ENCODE data around the gene ITGB1.

Gene ITGB1

DNA sequence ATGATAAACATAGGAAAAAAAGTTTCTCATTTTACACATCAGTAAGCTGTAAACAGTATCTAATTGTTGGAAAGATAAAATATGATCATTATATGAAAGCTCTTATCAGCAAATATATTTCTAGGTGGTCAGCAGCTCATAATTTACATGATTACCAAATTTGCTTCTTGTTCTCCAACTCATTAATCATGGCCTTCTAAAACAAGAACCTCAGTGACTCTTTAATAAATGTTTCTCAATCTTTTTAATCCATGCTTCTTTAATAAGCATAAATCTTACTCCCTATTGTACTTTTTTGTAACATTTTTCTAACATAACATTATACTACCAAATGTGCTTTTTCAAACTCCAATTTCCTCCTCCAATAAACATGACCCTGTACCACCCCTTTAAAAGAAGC, 5.9 kb downstream of the ITGB1 start:
- Histone ChIP-seq H3K9ac (ENCODE audit: low read depth, low read length) (no peak overlapping the region), H3K4me3 (ENCODE audit: low read depth, low read length) (no peak overlapping the region), H3K9me3 (ENCODE audit: control insufficient read depth, insufficient read depth, low read length) (no peaks in the 10 kb centered on the region), H3K4me1 (ENCODE audit: control insufficient read depth, insufficient read depth, low read length) (peaks cover 47% of the 10 kb centered on the region), H3K27me3 (ENCODE audit: control insufficient read depth, insufficient read depth, low read length) (no peaks in the 10 kb centered on the region), H3K36me3 (ENCODE audit: control insufficient read depth, insufficient read depth, low read length) (no peaks in the 10 kb centered on the region)

DNA sequence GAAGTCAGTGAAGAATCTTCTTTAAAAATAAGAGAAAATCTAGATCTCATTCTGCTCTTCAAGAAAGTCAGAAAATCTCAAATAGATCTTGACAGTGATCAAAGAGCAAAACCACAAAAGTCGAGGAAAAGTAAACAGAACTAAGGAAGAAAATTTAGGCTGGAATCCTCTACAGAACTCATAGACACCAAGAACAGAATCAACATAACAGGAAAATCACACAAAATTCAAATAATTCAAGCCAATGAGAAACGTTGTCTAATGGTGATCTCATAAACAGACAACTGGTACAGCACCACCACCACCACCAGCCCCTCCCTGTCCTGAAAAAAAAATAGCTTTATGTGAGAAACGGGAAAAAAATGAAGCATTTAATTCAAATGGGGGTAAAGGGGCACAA, 6.9 kb downstream of the ITGB1 start:
- Histone ChIP-seq H3K4me3 (ENCODE audit: low read depth, low read length) (peak overlapping the region; percentile 50), H3K4me1 (ENCODE audit: control insufficient read depth, insufficient read depth, low read length) (peaks cover 47% of the 10 kb centered on the region), H3K36me3 (ENCODE audit: control insufficient read depth, insufficient read depth, low read length) (no peaks in the 10 kb centered on the region), H3K9me3 (ENCODE audit: control insufficient read depth, insufficient read depth, low read length) (no peaks in the 10 kb centered on the region), H3K27me3 (ENCODE audit: control insufficient read depth, insufficient read depth, low read length) (no peaks in the 10 kb centered on the region), H3K9ac (ENCODE audit: low read depth, low read length) (peak overlapping the region; percentile 40)

DNA sequence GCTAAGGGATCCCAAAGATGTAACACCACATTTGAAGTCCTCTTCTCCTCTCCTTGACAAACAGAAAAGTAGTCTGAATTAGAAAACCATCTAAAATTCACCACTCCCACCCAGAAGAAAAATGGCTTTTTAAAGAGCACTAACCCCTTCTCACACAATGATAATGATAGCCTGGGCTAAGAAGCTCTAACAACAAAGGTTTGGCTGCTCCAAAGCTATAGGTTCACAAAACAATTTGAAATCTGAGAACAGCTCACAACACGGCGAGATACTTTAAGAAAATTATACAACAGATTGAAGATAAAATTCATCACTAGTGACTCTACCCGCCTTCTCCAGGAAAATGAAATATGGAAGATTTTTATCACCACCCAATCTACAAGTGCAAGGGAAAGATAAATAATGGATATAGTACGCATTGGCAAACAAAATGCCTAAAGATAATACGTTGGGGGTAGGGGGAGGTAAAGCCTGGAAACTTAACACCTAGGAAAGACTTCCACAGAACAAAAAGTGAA, 7.4 kb downstream of the ITGB1 start:
- Histone ChIP-seq H3K36me3 (ENCODE audit: control insufficient read depth, insufficient read depth, low read length) (no peaks in the 10 kb centered on the region), H3K4me3 (ENCODE audit: low read depth, low read length) (peak overlapping the region; percentile 50), H3K9me3 (ENCODE audit: control insufficient read depth, insufficient read depth, low read length) (no peaks in the 10 kb centered on the region), H3K27me3 (ENCODE audit: control insufficient read depth, insufficient read depth, low read length) (no peaks in the 10 kb centered on the region), H3K9ac (ENCODE audit: low read depth, low read length) (no peak overlapping the region), H3K4me1 (ENCODE audit: control insufficient read depth, insufficient read depth, low read length) (peaks cover 47% of the 10 kb centered on the region)

DNA sequence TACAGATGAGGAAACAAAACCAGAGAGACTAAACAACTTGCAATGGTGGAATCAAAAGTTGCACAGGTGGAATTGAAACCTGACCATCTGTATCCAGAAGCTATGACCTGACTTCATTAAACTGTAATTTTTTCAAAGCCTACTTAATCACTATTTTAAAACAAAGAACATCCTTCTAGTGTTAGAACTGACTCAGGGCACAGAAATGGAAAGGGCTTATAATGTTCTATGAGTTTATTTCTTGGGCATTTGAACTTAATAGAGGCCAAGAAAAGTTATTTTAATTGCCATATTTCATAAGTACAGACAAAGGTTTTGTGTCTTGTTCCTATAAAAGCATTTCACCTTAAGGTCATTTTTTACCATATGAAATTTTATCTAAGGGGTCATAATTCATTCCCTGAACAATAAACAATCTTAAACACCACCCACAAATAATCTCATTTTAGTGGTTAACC, 8.8 kb downstream of the ITGB1 start:
- Histone ChIP-seq H3K4me3 (ENCODE audit: low read depth, low read length) (no peak overlapping the region), H3K9me3 (ENCODE audit: control insufficient read depth, insufficient read depth, low read length) (no peaks in the 10 kb centered on the region), H3K9ac (ENCODE audit: low read depth, low read length) (no peak overlapping the region), H3K27me3 (ENCODE audit: control insufficient read depth, insufficient read depth, low read length) (no peaks in the 10 kb centered on the region), H3K4me1 (ENCODE audit: control insufficient read depth, insufficient read depth, low read length) (peaks cover 39% of the 10 kb centered on the region), H3K36me3 (ENCODE audit: control insufficient read depth, insufficient read depth, low read length) (no peaks in the 10 kb centered on the region)

DNA sequence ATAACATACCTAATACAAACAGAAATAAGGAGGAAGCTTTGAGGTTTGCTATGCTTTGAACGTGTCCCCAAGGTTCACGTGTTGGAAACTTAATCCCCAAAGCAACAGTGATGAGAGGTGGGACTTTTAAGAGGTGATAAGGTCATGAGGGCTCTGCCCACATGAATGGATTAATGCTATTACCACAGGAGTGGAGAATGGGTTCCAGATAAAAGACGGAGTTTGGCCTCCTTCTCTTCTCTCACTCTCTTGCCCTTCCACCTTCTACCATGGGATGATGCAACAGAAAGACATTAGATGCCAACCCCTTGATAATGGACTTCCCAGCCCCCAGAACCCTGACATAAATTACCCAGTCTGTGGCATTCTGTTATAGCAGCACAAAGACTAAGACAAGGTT, 9.6 kb downstream of the ITGB1 start:
- Histone ChIP-seq H3K36me3 (ENCODE audit: control insufficient read depth, insufficient read depth, low read length) (no peaks in the 10 kb centered on the region), H3K4me1 (ENCODE audit: control insufficient read depth, insufficient read depth, low read length) (peaks cover 39% of the 10 kb centered on the region), H3K9ac (ENCODE audit: low read depth, low read length) (no peak overlapping the region), H3K27me3 (ENCODE audit: control insufficient read depth, insufficient read depth, low read length) (no peaks in the 10 kb centered on the region), H3K4me3 (ENCODE audit: low read depth, low read length) (no peak overlapping the region), H3K9me3 (ENCODE audit: control insufficient read depth, insufficient read depth, low read length) (no peaks in the 10 kb centered on the region)

DNA sequence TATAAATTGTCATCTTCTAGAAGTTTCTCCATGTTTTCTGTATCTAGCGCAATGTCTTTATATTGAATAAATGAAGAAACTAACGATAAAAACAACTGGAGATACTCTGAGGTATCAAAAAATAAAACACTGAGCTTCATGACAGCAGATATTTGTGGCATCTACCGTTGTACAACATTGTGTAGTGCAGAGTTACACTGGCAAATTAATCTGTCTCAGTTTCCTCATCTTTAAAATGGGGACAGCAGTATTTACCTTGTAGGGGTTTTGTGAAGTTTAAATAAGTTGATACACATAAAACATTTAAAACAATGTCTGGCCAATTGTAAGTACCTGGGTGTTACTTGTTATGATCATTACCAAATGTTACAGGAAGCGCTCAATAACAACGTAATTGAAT, 10.4 kb downstream of the ITGB1 start:
- Histone ChIP-seq H3K9me3 (ENCODE audit: control insufficient read depth, insufficient read depth, low read length) (no peaks in the 10 kb centered on the region), H3K4me1 (ENCODE audit: control insufficient read depth, insufficient read depth, low read length) (peaks cover 38% of the 10 kb centered on the region), H3K36me3 (ENCODE audit: control insufficient read depth, insufficient read depth, low read length) (no peaks in the 10 kb centered on the region), H3K9ac (ENCODE audit: low read depth, low read length) (no peak overlapping the region), H3K27me3 (ENCODE audit: control insufficient read depth, insufficient read depth, low read length) (no peaks in the 10 kb centered on the region), H3K4me3 (ENCODE audit: low read depth, low read length) (no peak overlapping the region)

DNA sequence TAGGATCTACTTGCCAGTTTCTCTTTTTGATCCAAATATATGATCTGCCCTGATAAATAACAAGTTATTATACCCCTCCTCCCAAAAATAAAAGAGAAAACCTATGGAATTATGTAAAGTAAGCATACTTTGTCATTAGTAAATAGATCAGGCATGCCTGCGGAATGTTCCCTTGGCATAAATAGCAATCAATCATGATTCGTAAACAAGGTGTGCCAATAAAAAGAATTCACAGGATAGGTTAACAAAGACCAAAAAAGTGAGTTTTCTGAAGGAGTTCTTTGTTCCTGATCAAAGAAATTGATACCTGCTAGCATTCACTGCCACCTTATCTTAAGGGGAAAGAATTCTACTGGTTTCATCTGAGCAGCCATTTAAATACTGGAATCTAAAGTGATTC, 11.9 kb downstream of the ITGB1 start:
- Histone ChIP-seq H3K4me3 (ENCODE audit: low read depth, low read length) (no peak overlapping the region), H3K36me3 (ENCODE audit: control insufficient read depth, insufficient read depth, low read length) (no peaks in the 10 kb centered on the region), H3K27me3 (ENCODE audit: control insufficient read depth, insufficient read depth, low read length) (no peaks in the 10 kb centered on the region), H3K9ac (ENCODE audit: low read depth, low read length) (no peak overlapping the region), H3K9me3 (ENCODE audit: control insufficient read depth, insufficient read depth, low read length) (no peaks in the 10 kb centered on the region), H3K4me1 (ENCODE audit: control insufficient read depth, insufficient read depth, low read length) (peaks cover 33% of the 10 kb centered on the region)

DNA sequence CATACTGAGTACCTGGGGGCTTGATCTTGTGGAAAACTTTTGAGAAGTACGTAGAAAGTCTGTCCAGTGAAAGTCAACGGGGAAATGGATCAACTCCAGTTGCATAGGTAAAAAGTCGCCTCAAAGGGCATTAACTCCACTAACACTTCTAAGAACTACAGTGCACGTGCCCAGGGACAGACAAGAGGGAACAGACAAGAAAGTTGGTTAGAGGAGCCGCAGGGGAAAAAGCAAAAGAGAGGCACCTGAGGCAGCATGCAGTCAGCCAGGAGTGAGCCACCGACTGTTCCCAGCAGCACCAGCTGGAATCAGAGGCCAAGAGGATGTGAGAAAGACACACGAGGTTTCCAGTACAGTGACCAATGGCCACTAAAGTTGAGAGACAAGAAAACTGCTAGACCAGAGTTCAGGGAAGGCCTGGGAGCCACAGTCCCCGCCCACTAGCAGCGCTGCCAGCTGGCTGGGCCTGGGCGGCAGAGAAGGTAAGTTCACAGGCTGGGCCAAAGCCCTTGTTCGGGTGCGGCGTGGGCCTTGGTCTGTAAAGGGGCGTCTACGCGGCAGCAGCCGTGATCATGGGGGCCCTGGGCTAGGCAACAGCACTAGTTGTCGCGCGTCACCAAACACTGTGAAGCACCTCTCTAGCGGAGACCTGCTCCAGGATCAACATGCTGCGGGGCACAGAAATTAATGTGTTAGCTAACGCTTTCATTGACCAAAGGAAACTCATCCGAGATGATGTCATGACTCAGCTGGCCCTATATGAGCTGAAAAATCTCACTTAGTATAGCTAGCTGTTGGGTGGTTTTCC, 14.0 kb downstream of the ITGB1 start:
- no peak overlapping the region for H3K4me3 ChIP-seq (ENCODE audit: low read depth, low read length)
- H3K36me3 ChIP-seq (ENCODE audit: control insufficient read depth, insufficient read depth, low read length): no peaks in the 10 kb centered on the region
- peaks cover 23% of the 10 kb centered on the region for H3K4me1 ChIP-seq (ENCODE audit: control insufficient read depth, insufficient read depth, low read length)
- no peaks in the 10 kb centered on the region for H3K9me3 ChIP-seq (ENCODE audit: control insufficient read depth, insufficient read depth, low read length)
- H3K9ac ChIP-seq (ENCODE audit: low read depth, low read length): no peak overlapping the region
- no peaks in the 10 kb centered on the region for H3K27me3 ChIP-seq (ENCODE audit: control insufficient read depth, insufficient read depth, low read length)

DNA sequence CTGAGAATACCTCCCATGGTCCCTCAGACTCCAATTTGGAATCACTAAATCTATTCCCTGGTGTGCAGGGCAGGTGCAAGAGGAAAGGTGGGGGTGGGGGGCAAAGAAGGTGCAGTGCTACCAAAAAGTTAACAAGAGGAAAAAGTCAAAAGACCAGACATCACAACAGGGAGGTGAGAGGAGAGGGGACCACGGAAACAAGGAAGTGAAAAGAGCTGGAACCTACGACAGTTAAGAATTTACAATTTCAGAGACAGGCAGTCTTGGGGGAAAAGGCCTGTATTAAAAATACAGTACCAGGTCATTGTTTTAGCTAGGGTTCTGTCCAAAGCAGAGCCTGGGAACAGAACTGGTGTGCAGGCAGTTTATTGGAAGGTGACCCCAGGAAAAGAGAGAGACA, 14.6 kb downstream of the ITGB1 start:
- Histone ChIP-seq H3K36me3 (ENCODE audit: control insufficient read depth, insufficient read depth, low read length) (peaks cover 2% of the 10 kb centered on the region), H3K4me1 (ENCODE audit: control insufficient read depth, insufficient read depth, low read length) (peaks cover 23% of the 10 kb centered on the region), H3K9ac (ENCODE audit: low read depth, low read length) (no peak overlapping the region), H3K27me3 (ENCODE audit: control insufficient read depth, insufficient read depth, low read length) (no peaks in the 10 kb centered on the region), H3K9me3 (ENCODE audit: control insufficient read depth, insufficient read depth, low read length) (no peaks in the 10 kb centered on the region), H3K4me3 (ENCODE audit: low read depth, low read length) (no peak overlapping the region)

DNA sequence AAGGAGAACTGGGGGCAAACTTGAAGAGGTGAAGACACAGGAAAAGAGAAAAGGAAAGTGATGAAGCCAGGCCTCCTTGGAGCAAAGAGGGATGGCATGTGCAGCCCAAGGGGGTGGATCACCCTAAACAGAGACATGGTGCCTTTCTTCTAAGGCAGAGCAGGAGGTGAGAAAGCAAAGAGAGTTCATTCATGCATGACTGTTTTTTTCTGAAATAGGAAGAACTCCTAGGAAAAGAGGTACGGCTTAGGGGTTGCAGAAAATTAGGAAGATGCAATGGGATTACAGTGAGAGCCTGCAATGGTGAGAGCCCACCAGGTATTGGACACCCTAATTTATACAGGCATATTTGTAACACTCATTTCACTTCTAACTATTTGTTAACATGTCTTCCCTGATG, 15.9 kb downstream of the ITGB1 start:
- peaks cover 24% of the 10 kb centered on the region for H3K4me1 ChIP-seq (ENCODE audit: control insufficient read depth, insufficient read depth, low read length)

DNA sequence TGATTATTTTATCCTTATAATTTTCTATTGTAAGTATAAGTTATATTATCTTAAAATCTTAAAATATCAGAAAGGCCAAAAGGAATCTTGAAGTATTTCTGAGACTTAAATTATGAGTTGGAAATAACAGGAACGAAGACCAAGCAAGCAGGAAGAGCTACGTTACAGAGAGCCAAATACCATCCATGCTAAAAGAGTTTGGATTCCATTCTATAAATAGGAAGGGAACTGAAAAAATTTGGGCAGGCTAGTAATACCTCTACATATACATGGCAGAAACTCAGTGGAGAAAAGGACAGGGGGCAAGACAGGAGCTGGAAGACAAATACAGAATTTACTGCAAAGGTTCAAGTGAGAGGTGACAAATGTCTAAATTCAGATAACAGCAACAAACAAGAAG, 16.7 kb downstream of the ITGB1 start:
- no peak overlapping the region for H3K9ac ChIP-seq (ENCODE audit: low read depth, low read length)
- H3K4me1 ChIP-seq (ENCODE audit: control insufficient read depth, insufficient read depth, low read length): peaks cover 24% of the 10 kb centered on the region

More for the DNA sequence above, 15.9 kb downstream of the ITGB1 start:
- H3K9ac ChIP-seq (ENCODE audit: low read depth, low read length): no peak overlapping the region
- no peak overlapping the region for H3K4me3 ChIP-seq (ENCODE audit: low read depth, low read length)
- H3K27me3 ChIP-seq (ENCODE audit: control insufficient read depth, insufficient read depth, low read length): no peaks in the 10 kb centered on the region
- H3K9me3 ChIP-seq (ENCODE audit: control insufficient read depth, insufficient read depth, low read length): no peaks in the 10 kb centered on the region
- H3K36me3 ChIP-seq (ENCODE audit: control insufficient read depth, insufficient read depth, low read length): peaks cover 2% of the 10 kb centered on the region

More for the DNA sequence above, 16.7 kb downstream of the ITGB1 start:
- Histone ChIP-seq H3K36me3 (ENCODE audit: control insufficient read depth, insufficient read depth, low read length) (peaks cover 2% of the 10 kb centered on the region), H3K9me3 (ENCODE audit: control insufficient read depth, insufficient read depth, low read length) (no peaks in the 10 kb centered on the region), H3K27me3 (ENCODE audit: control insufficient read depth, insufficient read depth, low read length) (no peaks in the 10 kb centered on the region), H3K4me3 (ENCODE audit: low read depth, low read length) (no peak overlapping the region)
